Muscle layer of colon (tissue), 2 donors: Measurements from ENCODE around the gene NTN1.

Experiments used
- H3K27ac ChIP-seq: one replicate; pipeline ENCODE4 v1.7.0; 2013; ENCODE audit warnings: low read depth, mild to moderate bottlenecking, low read length, moderate library complexity
- H3K27me3 ChIP-seq, 2 donors: one replicate each; pipeline ENCODE4 v1.7.0; 2013; ENCODE audit warnings: low read length in 2 of 2, mild to moderate bottlenecking in 2 of 2; ENCODE audit not compliant: insufficient read depth in 2 of 2, control insufficient read depth in 1 of 2
- H3K36me3 ChIP-seq: one replicate; pipeline ENCODE4 v1.7.0; 2013; ENCODE audit warnings: mild to moderate bottlenecking, low read length; ENCODE audit not compliant: insufficient read depth
- H3K4me1 ChIP-seq: one replicate; pipeline ENCODE4 v1.7.0; 2013; ENCODE audit warnings: mild to moderate bottlenecking, low read length; ENCODE audit not compliant: insufficient read depth
- H3K4me3 ChIP-seq, 2 donors: one replicate each; pipeline ENCODE4 v1.7.0; 2013; ENCODE audit warnings: low read length in 2 of 2, low read depth in 1 of 2, mild to moderate bottlenecking in 1 of 2, moderate library complexity in 1 of 2
- H3K9ac ChIP-seq: one replicate; pipeline ENCODE4 v1.7.0; 2013; ENCODE audit warnings: low read length
- H3K9me3 ChIP-seq: one replicate; pipeline ENCODE4 v1.7.0; 2013; ENCODE audit warnings: mild to moderate bottlenecking, low read length
- donor health status: abdominal sarcoma.
- donor health status: Adenocarcinoma of cecum.

The NTN1 gene

GRCh38 chr17:9071811-9072498, 50.6 kb downstream of the NTN1 start:
- H3K9ac ChIP-seq = no peak overlapping the region
- no peaks in the 10 kb centered on the region for H3K9me3 ChIP-seq
- H3K27me3 ChIP-seq = no peaks in the 10 kb centered on the region
- H3K27ac ChIP-seq = no peak overlapping the region
- H3K36me3 ChIP-seq = no peaks in the 10 kb centered on the region
- H3K4me1 ChIP-seq = peaks cover 21% of the 10 kb centered on the region
- no peak overlapping the region for H3K4me3 ChIP-seq

- Histone ChIP-seq H3K4me3 (no peak overlapping the region), H3K9ac (no peak overlapping the region), H3K27me3 (no peaks in the 10 kb centered on the region), H3K27ac (peak overlapping the region; percentile 42), H3K36me3 (no peaks in the 10 kb centered on the region), H3K9me3 (no peaks in the 10 kb centered on the region), H3K4me1 (peaks cover 21% of the 10 kb centered on the region)
Observed at GRCh38 chr17:9072696-9073339, 51.5 kb downstream of the NTN1 start.

- no peaks in the 10 kb centered on the region for H3K9me3 ChIP-seq
- no peaks in the 10 kb centered on the region for H3K36me3 ChIP-seq
- H3K9ac ChIP-seq = no peak overlapping the region
- H3K27ac ChIP-seq = no peak overlapping the region
- no peaks in the 10 kb centered on the region for H3K27me3 ChIP-seq
- no peak overlapping the region for H3K4me3 ChIP-seq
- H3K4me1 ChIP-seq = peaks cover 21% of the 10 kb centered on the region
Observed at GRCh38 chr17:9074131-9074530, 52.8 kb downstream of the NTN1 start.

GRCh38 chr17:9079461-9080103, 58.3 kb downstream of the NTN1 start:
- no peaks in the 10 kb centered on the region for H3K27me3 ChIP-seq
- H3K27ac ChIP-seq = no peak overlapping the region
- no peak overlapping the region for H3K9ac ChIP-seq
- H3K36me3 ChIP-seq = no peaks in the 10 kb centered on the region
- no peaks in the 10 kb centered on the region for H3K9me3 ChIP-seq
- H3K4me1 ChIP-seq = no peaks in the 10 kb centered on the region
- no peak overlapping the region for H3K4me3 ChIP-seq

GRCh38 chr17:9080296-9080914, 59.1 kb downstream of the NTN1 start:
- Histone ChIP-seq H3K27me3 (no peaks in the 10 kb centered on the region), H3K4me3 (no peak overlapping the region), H3K36me3 (no peaks in the 10 kb centered on the region), H3K9ac (no peak overlapping the region), H3K9me3 (no peaks in the 10 kb centered on the region), H3K27ac (no peak overlapping the region), H3K4me1 (no peaks in the 10 kb centered on the region)

- no peak overlapping the region for H3K9ac ChIP-seq
- H3K27ac ChIP-seq = no peak overlapping the region
Observed at GRCh38 chr17:9080983-9081382, 59.7 kb downstream of the NTN1 start.

GRCh38 chr17:9086577-9086976, 65.3 kb downstream of the NTN1 start:
- Histone ChIP-seq H3K4me1 (peaks cover 14% of the 10 kb centered on the region), H3K27me3 (no peaks in the 10 kb centered on the region), H3K36me3 (no peaks in the 10 kb centered on the region), H3K27ac (no peak overlapping the region), H3K9me3 (no peaks in the 10 kb centered on the region), H3K4me3 (no peak overlapping the region), H3K9ac (no peak overlapping the region)

More at GRCh38 chr17:9080983-9081382, 59.7 kb downstream of the NTN1 start:
- H3K27me3 ChIP-seq = no peaks in the 10 kb centered on the region
- H3K4me3 ChIP-seq = no peak overlapping the region
- no peaks in the 10 kb centered on the region for H3K9me3 ChIP-seq
- H3K36me3 ChIP-seq = no peaks in the 10 kb centered on the region
- H3K4me1 ChIP-seq = no peaks in the 10 kb centered on the region

GRCh38 chr17:9087921-9088320, 66.6 kb downstream of the NTN1 start:
- H3K27me3 ChIP-seq = no peaks in the 10 kb centered on the region
- no peak overlapping the region for H3K9ac ChIP-seq
- no peak overlapping the region for H3K4me3 ChIP-seq
- H3K9me3 ChIP-seq = no peaks in the 10 kb centered on the region
- no peaks in the 10 kb centered on the region for H3K36me3 ChIP-seq
- H3K4me1 ChIP-seq = peaks cover 14% of the 10 kb centered on the region
- no peak overlapping the region for H3K27ac ChIP-seq

- Histone ChIP-seq H3K36me3 (no peaks in the 10 kb centered on the region), H3K9me3 (no peaks in the 10 kb centered on the region), H3K4me3 (no peak overlapping the region), H3K27ac (no peak overlapping the region), H3K4me1 (peaks cover 14% of the 10 kb centered on the region), H3K9ac (no peak overlapping the region), H3K27me3 (no peaks in the 10 kb centered on the region)
Observed at GRCh38 chr17:9090641-9091096, 69.4 kb downstream of the NTN1 start.

GRCh38 chr17:9094193-9094592, 72.9 kb downstream of the NTN1 start:
- Histone ChIP-seq H3K4me1 (peaks cover 14% of the 10 kb centered on the region), H3K36me3 (no peaks in the 10 kb centered on the region), H3K9me3 (no peaks in the 10 kb centered on the region), H3K27ac (no peak overlapping the region), H3K4me3 (no peak overlapping the region), H3K27me3 (no peaks in the 10 kb centered on the region), H3K9ac (no peak overlapping the region)

- no peak overlapping the region for H3K9ac ChIP-seq
- no peak overlapping the region for H3K27ac ChIP-seq
Observed at GRCh38 chr17:9095390-9095789, 74.1 kb downstream of the NTN1 start.

More at GRCh38 chr17:9095390-9095789, 74.1 kb downstream of the NTN1 start:
- H3K36me3 ChIP-seq = no peaks in the 10 kb centered on the region
- peaks cover 4% of the 10 kb centered on the region for H3K4me1 ChIP-seq
- no peaks in the 10 kb centered on the region for H3K9me3 ChIP-seq
- no peak overlapping the region for H3K4me3 ChIP-seq
- no peaks in the 10 kb centered on the region for H3K27me3 ChIP-seq
